ENCODE measurements around the gene SH3RF3.

GRCh38 chr2:109316091-109316490, 187.1 kb downstream of the SH3RF3 start:
- TF ChIP-seq CTCF (IDR thresholded peaks at IDR 0.05) = no peak
- TF ChIP-seq POLR2AphosphoS5 (IDR thresholded peaks at IDR 0.05) = no peak
